Measurements from ENCODE around the gene CNTN5. TPM values are rescaled to one million over a fixed set of nuclear protein-coding genes. Genes with fewer than 3 reads are reported as not detected.

The CNTN5 gene
- total RNA-seq, 1 donor from 2014 or later: not detected

DNA sequence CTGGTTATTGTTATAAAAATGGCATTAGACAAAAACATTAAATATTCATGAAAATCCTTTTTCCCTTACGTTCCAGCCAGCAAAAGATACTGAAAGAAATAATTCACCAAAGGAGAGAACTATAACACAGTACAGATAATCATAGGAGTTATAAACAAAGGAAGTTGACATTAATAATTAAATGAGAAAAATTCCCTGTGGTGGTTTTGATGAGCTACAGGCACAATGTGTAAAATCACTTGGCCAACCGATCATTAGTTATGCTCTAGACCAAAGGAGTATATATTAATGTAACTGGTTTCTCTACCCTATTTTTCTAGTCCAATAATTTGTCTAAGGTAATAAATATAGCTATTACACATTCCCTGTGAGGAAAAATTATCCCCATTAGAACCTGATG lies 534.7 kb downstream of the CNTN5 start:
- Histone ChIP-seq H3K36me3 (no peaks in the 10 kb centered on the region), H3K9me3 (no peaks in the 10 kb centered on the region), H3K4me1 (no peaks in the 10 kb centered on the region), H3K27me3 (no peaks in the 10 kb centered on the region), H3K4me3 (no peak overlapping the region), H3K27ac (no peak overlapping the region)
- no peak for ATAC-seq
- DNase-seq: no peak
- intact Hi-C loops (cut with DNase I): no loop called here
- TF ChIP-seq, protein P1, sequence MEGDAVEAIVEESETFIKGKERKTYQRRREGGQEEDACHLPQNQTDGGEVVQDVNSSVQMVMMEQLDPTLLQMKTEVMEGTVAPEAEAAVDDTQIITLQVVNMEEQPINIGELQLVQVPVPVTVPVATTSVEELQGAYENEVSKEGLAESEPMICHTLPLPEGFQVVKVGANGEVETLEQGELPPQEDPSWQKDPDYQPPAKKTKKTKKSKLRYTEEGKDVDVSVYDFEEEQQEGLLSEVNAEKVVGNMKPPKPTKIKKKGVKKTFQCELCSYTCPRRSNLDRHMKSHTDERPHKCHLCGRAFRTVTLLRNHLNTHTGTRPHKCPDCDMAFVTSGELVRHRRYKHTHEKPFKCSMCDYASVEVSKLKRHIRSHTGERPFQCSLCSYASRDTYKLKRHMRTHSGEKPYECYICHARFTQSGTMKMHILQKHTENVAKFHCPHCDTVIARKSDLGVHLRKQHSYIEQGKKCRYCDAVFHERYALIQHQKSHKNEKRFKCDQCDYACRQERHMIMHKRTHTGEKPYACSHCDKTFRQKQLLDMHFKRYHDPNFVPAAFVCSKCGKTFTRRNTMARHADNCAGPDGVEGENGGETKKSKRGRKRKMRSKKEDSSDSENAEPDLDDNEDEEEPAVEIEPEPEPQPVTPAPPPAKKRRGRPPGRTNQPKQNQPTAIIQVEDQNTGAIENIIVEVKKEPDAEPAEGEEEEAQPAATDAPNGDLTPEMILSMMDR (IDR thresholded peaks at IDR 0.05): no peak

DNA sequence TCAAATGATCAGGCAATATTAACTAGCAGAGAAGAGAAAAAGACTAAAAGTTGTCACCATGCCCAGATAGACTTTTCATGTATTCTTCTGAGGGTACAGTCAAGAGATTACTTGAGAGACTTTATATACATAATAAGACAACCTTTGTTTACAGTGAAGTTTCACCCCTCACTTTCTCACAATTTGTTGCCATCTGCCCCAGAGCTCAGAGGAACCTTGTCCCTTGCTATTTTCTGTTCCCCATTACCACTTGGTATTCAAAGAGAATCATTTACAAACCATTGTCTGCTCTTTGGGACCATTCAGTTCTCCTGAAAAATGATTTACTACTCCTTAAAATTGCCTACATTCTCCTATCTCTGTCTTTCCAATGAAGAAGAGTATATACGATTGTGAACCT lies 544.6 kb downstream of the CNTN5 start:
- TF ChIP-seq, protein P1 (IDR thresholded peaks at IDR 0.05): no peak
- Histone ChIP-seq H3K9me3 (no peaks in the 10 kb centered on the region), H3K27me3 (no peaks in the 10 kb centered on the region), H3K36me3 (no peaks in the 10 kb centered on the region), H3K4me3 (no peak overlapping the region), H3K27ac (no peak overlapping the region), H3K4me1 (no peaks in the 10 kb centered on the region)
- ATAC-seq (no peak), DNase-seq (no peak)
- intact Hi-C loops (cut with DNase I): no loop called here

DNA sequence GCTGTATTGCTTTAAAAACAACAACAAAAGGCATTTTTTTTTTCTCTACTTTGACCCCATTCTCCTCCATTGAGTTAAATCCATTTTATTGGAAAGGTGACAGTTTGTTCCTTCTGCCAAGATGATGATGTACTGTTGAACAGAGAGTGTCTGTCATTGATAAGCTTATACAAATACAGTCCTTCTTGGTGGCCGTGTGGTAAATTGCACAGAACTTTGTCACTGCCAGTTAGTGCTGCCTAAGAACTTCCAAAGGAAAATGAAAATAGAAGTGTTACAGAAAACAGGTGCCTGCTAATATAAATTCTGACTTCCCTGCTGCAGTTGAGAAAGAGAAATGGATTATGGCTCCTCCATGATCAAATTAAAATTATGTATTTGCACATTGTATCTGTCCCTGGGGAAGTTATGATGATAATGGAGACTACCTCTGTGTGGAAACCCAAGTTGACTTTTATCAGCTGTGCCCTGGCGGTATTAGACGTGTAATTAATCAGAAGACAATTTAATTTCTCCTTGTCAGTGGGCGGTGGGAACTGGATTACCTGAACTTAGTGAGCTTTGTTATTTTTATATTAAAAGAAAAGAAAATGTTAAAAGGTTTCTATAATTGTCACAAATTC lies 546.7 kb downstream of the CNTN5 start:
- intact Hi-C loops (cut with DNase I): no loop called here
- DNase-seq (no peak), ATAC-seq (no peak)
- Histone ChIP-seq H3K4me1 (no peaks in the 10 kb centered on the region), H3K36me3 (no peaks in the 10 kb centered on the region), H3K27me3 (no peaks in the 10 kb centered on the region), H3K27ac (no peak overlapping the region), H3K4me3 (no peak overlapping the region), H3K9me3 (no peaks in the 10 kb centered on the region)
- TF ChIP-seq, protein P1 (IDR thresholded peaks at IDR 0.05): no peak

DNA sequence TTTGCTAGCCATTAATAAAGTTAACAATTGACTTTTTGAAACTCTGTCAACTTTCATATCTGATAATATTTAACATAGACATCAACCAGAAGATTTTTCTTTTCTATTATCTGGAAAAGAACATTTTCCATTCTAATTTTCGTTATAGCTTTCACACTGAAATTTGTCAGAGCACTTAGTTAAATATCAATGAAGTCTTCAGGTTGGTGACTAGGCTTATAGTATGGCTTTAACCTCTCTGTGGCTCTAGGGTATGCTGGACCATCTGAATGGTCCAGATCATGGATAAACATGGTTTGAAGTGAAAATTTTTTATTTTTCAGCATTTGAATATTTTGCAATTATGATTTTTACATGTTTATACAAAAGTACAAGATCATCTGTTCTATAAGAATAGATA lies 548.1 kb downstream of the CNTN5 start:
- no peak overlapping the region for H3K27ac ChIP-seq

DNA sequence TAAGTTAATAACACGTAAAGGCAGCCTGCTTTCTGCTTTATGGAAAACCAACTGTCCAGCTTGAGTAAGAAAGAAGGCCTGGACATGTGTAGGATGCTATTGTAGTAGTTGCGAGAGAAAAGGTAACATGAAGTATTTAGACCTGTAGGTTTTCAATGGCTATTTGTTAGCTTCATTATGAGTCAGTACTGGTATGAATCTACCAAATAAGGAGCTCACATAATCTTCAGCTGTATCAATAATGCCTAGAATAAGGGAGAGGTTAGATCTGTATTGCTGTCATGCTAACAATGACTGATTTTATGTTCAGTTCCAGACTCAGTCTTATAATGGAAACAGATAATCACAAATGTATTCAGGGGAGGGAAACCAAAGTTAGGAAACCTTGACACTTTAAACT lies 550.3 kb downstream of the CNTN5 start:
- H3K36me3 ChIP-seq: no peaks in the 10 kb centered on the region
- intact Hi-C loops (cut with DNase I): no loop called here
- H3K4me3 ChIP-seq: no peak overlapping the region
- H3K9me3 ChIP-seq: no peaks in the 10 kb centered on the region
- DNase-seq (no peak), ATAC-seq (no peak)
- no peaks in the 10 kb centered on the region for H3K27me3 ChIP-seq
- H3K4me1 ChIP-seq: no peaks in the 10 kb centered on the region
- TF ChIP-seq, protein P1 (IDR thresholded peaks at IDR 0.05): no peak
- H3K27ac ChIP-seq: no peak overlapping the region

More for the DNA sequence above, 548.1 kb downstream of the CNTN5 start:
- no peaks in the 10 kb centered on the region for H3K27me3 ChIP-seq
- intact Hi-C loops (cut with DNase I): no loop called here
- H3K4me3 ChIP-seq: no peak overlapping the region
- no peaks in the 10 kb centered on the region for H3K9me3 ChIP-seq
- H3K36me3 ChIP-seq: no peaks in the 10 kb centered on the region
- DNase-seq: no peak
- no peak for ATAC-seq
- H3K4me1 ChIP-seq: no peaks in the 10 kb centered on the region
- TF ChIP-seq, protein P1 (IDR thresholded peaks at IDR 0.05): no peak

DNA sequence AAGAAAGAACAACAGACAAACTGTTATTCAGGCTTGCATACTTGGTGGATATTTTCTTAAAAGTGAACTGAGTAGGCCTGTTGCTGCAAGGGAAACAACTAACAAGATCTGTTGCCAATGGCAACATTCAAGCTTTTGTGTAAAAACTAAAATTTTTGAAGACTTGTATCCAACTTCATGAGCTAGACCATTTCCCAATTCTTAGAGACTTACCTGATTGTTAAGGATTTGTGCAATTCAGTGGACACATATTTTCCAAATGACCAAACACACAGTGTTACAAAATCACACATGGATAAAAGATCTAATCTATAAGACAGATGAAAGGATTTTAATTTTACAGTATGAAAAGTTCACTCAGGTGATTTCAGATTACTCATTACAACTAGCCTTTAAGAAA lies 564.1 kb downstream of the CNTN5 start:
- Histone ChIP-seq H3K27me3 (no peaks in the 10 kb centered on the region), H3K4me3 (no peak overlapping the region), H3K9me3 (no peaks in the 10 kb centered on the region), H3K36me3 (no peaks in the 10 kb centered on the region), H3K27ac (no peak overlapping the region), H3K4me1 (no peaks in the 10 kb centered on the region)
- DNase-seq (no peak), ATAC-seq (no peak)
- intact Hi-C loops (cut with DNase I): no loop called here
- TF ChIP-seq, protein P1 (IDR thresholded peaks at IDR 0.05): no peak
